ENCODE data around the gene LDB2. TPM values are rescaled to one million over a fixed set of nuclear protein-coding genes. Genes with fewer than 3 reads are reported as not detected.

The LDB2 gene
- total and polyA plus RNA-seq, 2 experiments from 2014 or later, result 48.6 to 80.1 TPM

DNA sequence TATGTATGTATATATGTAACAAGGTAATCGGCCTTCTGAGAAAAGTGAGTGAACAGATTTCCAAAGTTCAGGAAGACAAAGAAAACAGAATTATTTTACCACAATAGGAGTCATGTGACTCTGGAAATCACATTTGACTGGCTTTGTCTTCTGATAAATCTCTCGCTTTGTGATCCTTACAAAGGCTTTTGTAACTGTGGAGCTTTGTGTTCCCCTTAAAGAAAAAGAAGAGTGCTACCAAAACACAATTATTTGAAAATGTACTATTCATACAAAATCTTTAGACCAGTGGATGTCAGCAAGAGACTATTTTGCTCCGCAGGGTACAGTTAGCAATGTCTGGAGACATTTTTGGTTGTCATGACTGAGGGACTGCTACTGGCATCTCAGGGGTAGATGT, 238.8 kb downstream of the LDB2 start:
- Mint-ChIP-seq H3K4me1 (peaks cover 18% of the 10 kb centered on the region; the same call in 2 of the 3 replicates), H3K27me3 (ENCODE audit: insufficient read depth, low read depth, poor library complexity) (no peaks in the 10 kb centered on the region), H3K4me3 (no peak overlapping the region), H3K9me3 (peaks cover 7% of the 10 kb centered on the region; the same call in 2 of the 3 replicates), H3K27ac (no peak overlapping the region), H3K36me3 (ENCODE audit: low read depth) (peaks cover 33% of the 10 kb centered on the region)
- Histone ChIP-seq H4K20me1 (replicated peaks; ENCODE audit: insufficient read depth) (no peaks in the 10 kb centered on the region), H3K27ac (ENCODE audit: low read depth) (no peak overlapping the region), H3F3A (replicated peaks; ENCODE audit: low read depth) (no peaks in the 10 kb centered on the region), H3K4me3 (no peak overlapping the region), H3K79me2 (replicated peaks; ENCODE audit: insufficient read depth) (no peaks in the 10 kb centered on the region), H3K36me3 (ENCODE audit: insufficient read depth) (0 out of 2 replicates have a peak, but pooled peaks cover 3% of the 10 kb centered on the region), H3K4me1 (ENCODE audit: insufficient read depth) (peaks cover 4% of the 10 kb centered on the region; the same call in 1 of the 2 replicates), H3K4me2 (no peak overlapping the region), H2AFZ (no peak overlapping the region), H3K27me3 (ENCODE audit: insufficient read depth) (no peaks in the 10 kb centered on the region), H3K9me2 (ENCODE audit: insufficient read depth) (no peaks in the 10 kb centered on the region; the same call in 1 of the 2 replicates)
- ATAC-seq, result no peak
- no peak for DNase-seq (ENCODE audit: low spot score)
- no peak for TF ChIP-seq STAT1 (IDR thresholded peaks at IDR 0.05; ENCODE audit: unreplicated experiment)
- no peak for TF ChIP-seq JUNB (IDR thresholded peaks at IDR 0.05; ENCODE audit: unreplicated experiment)
- TF ChIP-seq, protein P1, sequence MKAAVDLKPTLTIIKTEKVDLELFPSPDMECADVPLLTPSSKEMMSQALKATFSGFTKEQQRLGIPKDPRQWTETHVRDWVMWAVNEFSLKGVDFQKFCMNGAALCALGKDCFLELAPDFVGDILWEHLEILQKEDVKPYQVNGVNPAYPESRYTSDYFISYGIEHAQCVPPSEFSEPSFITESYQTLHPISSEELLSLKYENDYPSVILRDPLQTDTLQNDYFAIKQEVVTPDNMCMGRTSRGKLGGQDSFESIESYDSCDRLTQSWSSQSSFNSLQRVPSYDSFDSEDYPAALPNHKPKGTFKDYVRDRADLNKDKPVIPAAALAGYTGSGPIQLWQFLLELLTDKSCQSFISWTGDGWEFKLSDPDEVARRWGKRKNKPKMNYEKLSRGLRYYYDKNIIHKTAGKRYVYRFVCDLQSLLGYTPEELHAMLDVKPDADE (IDR thresholded peaks at IDR 0.05), result no peak
- TF ChIP-seq, protein P2, sequence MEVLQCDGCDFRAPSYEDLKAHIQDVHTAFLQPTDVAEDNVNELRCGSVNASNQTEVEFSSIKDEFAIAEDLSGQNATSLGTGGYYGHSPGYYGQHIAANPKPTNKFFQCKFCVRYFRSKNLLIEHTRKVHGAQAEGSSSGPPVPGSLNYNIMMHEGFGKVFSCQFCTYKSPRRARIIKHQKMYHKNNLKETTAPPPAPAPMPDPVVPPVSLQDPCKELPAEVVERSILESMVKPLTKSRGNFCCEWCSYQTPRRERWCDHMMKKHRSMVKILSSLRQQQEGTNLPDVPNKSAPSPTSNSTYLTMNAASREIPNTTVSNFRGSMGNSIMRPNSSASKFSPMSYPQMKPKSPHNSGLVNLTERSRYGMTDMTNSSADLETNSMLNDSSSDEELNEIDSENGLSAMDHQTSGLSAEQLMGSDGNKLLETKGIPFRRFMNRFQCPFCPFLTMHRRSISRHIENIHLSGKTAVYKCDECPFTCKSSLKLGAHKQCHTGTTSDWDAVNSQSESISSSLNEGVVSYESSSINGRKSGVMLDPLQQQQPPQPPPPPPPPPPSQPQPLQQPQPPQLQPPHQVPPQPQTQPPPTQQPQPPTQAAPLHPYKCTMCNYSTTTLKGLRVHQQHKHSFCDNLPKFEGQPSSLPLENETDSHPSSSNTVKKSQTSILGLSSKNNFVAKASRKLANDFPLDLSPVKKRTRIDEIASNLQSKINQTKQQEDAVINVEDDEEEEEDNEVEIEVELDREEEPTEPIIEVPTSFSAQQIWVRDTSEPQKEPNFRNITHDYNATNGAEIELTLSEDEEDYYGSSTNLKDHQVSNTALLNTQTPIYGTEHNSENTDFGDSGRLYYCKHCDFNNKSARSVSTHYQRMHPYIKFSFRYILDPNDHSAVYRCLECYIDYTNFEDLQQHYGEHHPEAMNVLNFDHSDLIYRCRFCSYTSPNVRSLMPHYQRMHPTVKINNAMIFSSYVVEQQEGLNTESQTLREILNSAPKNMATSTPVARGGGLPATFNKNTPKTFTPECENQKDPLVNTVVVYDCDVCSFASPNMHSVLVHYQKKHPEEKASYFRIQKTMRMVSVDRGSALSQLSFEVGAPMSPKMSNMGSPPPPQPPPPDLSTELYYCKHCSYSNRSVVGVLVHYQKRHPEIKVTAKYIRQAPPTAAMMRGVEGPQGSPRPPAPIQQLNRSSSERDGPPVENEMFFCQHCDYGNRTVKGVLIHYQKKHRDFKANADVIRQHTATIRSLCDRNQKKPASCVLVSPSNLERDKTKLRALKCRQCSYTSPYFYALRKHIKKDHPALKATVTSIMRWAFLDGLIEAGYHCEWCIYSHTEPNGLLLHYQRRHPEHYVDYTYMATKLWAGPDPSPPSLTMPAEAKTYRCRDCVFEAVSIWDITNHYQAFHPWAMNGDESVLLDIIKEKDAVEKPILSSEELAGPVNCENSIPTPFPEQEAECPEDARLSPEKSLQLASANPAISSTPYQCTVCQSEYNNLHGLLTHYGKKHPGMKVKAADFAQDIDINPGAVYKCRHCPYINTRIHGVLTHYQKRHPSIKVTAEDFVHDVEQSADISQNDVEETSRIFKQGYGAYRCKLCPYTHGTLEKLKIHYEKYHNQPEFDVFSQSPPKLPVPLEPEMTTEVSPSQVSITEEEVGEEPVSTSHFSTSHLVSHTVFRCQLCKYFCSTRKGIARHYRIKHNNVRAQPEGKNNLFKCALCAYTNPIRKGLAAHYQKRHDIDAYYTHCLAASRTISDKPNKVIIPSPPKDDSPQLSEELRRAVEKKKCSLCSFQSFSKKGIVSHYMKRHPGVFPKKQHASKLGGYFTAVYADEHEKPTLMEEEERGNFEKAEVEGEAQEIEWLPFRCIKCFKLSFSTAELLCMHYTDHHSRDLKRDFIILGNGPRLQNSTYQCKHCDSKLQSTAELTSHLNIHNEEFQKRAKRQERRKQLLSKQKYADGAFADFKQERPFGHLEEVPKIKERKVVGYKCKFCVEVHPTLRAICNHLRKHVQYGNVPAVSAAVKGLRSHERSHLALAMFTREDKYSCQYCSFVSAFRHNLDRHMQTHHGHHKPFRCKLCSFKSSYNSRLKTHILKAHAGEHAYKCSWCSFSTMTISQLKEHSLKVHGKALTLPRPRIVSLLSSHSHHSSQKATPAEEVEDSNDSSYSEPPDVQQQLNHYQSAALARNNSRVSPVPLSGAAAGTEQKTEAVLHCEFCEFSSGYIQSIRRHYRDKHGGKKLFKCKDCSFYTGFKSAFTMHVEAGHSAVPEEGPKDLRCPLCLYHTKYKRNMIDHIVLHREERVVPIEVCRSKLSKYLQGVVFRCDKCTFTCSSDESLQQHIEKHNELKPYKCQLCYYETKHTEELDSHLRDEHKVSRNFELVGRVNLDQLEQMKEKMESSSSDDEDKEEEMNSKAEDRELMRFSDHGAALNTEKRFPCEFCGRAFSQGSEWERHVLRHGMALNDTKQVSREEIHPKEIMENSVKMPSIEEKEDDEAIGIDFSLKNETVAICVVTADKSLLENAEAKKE (CRISPR knock-in tag; IDR thresholded peaks at IDR 0.05), result no peak
- TF ChIP-seq CREB1 (CRISPR knock-in tag; IDR thresholded peaks at IDR 0.05; ENCODE audit: low read depth), result no peak
- no peak for TF ChIP-seq ZNF331 (CRISPR knock-in tag; IDR thresholded peaks at IDR 0.05; ENCODE audit: low read depth)
- TF ChIP-seq, protein P3, sequence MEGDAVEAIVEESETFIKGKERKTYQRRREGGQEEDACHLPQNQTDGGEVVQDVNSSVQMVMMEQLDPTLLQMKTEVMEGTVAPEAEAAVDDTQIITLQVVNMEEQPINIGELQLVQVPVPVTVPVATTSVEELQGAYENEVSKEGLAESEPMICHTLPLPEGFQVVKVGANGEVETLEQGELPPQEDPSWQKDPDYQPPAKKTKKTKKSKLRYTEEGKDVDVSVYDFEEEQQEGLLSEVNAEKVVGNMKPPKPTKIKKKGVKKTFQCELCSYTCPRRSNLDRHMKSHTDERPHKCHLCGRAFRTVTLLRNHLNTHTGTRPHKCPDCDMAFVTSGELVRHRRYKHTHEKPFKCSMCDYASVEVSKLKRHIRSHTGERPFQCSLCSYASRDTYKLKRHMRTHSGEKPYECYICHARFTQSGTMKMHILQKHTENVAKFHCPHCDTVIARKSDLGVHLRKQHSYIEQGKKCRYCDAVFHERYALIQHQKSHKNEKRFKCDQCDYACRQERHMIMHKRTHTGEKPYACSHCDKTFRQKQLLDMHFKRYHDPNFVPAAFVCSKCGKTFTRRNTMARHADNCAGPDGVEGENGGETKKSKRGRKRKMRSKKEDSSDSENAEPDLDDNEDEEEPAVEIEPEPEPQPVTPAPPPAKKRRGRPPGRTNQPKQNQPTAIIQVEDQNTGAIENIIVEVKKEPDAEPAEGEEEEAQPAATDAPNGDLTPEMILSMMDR (conservative IDR thresholded peaks at IDR 0.05; ENCODE audit: low read depth in 2 of 2), result no peak
- TF ChIP-seq POLR2AphosphoS5 (IDR thresholded peaks at IDR 0.05; ENCODE audit: low read depth), result no peak
- TF ChIP-seq EZH2 (IDR thresholded peaks at IDR 0.05; ENCODE audit: low read depth, unreplicated experiment), result no peak
- no peak for TF ChIP-seq EZH2phosphoT487 (IDR thresholded peaks at IDR 0.05; ENCODE audit: unreplicated experiment)
- no peak for TF ChIP-seq NANOG (IDR thresholded peaks at IDR 0.05; ENCODE audit: borderline replicate concordance)
- no peak for TF ChIP-seq ZNF114 (CRISPR knock-in tag; IDR thresholded peaks at IDR 0.05)
- TF ChIP-seq, protein P4, sequence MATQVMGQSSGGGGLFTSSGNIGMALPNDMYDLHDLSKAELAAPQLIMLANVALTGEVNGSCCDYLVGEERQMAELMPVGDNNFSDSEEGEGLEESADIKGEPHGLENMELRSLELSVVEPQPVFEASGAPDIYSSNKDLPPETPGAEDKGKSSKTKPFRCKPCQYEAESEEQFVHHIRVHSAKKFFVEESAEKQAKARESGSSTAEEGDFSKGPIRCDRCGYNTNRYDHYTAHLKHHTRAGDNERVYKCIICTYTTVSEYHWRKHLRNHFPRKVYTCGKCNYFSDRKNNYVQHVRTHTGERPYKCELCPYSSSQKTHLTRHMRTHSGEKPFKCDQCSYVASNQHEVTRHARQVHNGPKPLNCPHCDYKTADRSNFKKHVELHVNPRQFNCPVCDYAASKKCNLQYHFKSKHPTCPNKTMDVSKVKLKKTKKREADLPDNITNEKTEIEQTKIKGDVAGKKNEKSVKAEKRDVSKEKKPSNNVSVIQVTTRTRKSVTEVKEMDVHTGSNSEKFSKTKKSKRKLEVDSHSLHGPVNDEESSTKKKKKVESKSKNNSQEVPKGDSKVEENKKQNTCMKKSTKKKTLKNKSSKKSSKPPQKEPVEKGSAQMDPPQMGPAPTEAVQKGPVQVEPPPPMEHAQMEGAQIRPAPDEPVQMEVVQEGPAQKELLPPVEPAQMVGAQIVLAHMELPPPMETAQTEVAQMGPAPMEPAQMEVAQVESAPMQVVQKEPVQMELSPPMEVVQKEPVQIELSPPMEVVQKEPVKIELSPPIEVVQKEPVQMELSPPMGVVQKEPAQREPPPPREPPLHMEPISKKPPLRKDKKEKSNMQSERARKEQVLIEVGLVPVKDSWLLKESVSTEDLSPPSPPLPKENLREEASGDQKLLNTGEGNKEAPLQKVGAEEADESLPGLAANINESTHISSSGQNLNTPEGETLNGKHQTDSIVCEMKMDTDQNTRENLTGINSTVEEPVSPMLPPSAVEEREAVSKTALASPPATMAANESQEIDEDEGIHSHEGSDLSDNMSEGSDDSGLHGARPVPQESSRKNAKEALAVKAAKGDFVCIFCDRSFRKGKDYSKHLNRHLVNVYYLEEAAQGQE (IDR thresholded peaks at IDR 0.05; ENCODE audit: unreplicated experiment), result no peak
